DND-41 (cell line): Measurements from ENCODE around the gene TCF7L1.

Experiments used
- ATAC-seq: fragments of 200-7000 bp; cut with Tn5 transposase; 3 replicates; pipeline ENCODE4 v1.9.1; 2021; ENCODE audit warnings: low read depth; ENCODE audit not compliant: insufficient read depth
- DNase-seq: peaks from one replicate; pipeline ENCODE4 v3.0.0-alpha.2; 2020
- H2AFZ ChIP-seq: 2 replicates; pipeline ENCODE4 v1.6.0; 2012; ENCODE audit warnings: low read depth, low read length
- H3K27ac ChIP-seq: 2 replicates; pipeline ENCODE4 v1.5.1; 2012; ENCODE audit warnings: low read length, inconsistent platforms
- H3K27me3 ChIP-seq: fragments of 200-600 bp; sonication (generic); 2 replicates; pipeline ENCODE4 v1.6.0; 2012; ENCODE audit warnings: low read length, mild to moderate bottlenecking, inconsistent platforms; ENCODE audit not compliant: insufficient read depth, poor library complexity
- H3K36me3 ChIP-seq: 2 replicates; pipeline ENCODE4 v1.5.1; 2012; ENCODE audit warnings: low read length, inconsistent platforms; ENCODE audit not compliant: insufficient read depth
- H3K4me1 ChIP-seq: 2 replicates; pipeline ENCODE4 v1.5.1; 2012; ENCODE audit warnings: mild to moderate bottlenecking, low read length; ENCODE audit not compliant: insufficient read depth
- H3K4me2 ChIP-seq: 2 replicates; pipeline ENCODE4 v1.6.0; 2012; ENCODE audit warnings: mild to moderate bottlenecking, moderate library complexity, low read length, inconsistent platforms; ENCODE audit not compliant: insufficient read depth
- H3K4me3 ChIP-seq, 2 experiments: fragments of 200-600 bp in 1 of 2; shearing (Covaris generic) in 1 of 2; 2 replicates each; pipeline ENCODE4 v1.5.1; 2012 to 2016; ENCODE audit warnings: inconsistent platforms in 2 of 2, low read length in 2 of 2, mild to moderate bottlenecking in 2 of 2, low read depth in 1 of 2, moderate library complexity in 1 of 2
- H3K79me2 ChIP-seq: 2 replicates; pipeline ENCODE4 v1.6.0; 2012; ENCODE audit warnings: low read length, inconsistent platforms; ENCODE audit not compliant: insufficient read depth
- H3K9ac ChIP-seq: 2 replicates; pipeline ENCODE4 v1.6.0; 2012; ENCODE audit warnings: low read depth, mild to moderate bottlenecking, inconsistent platforms, low read length, moderate library complexity
- H3K9me3 ChIP-seq: 2 replicates; pipeline ENCODE4 v1.5.1; 2012; ENCODE audit warnings: low read length, moderate library complexity, mild to moderate bottlenecking, inconsistent platforms; ENCODE audit not compliant: insufficient read depth, severe bottlenecking
- H4K20me1 ChIP-seq: 2 replicates; pipeline ENCODE4 v1.6.0; 2012; ENCODE audit warnings: low read length; ENCODE audit not compliant: insufficient read depth
- CTCF ChIP-seq: IDR thresholded peaks from 2 replicates; pipeline ENCODE4 v1.5.1; 2012; ENCODE audit warnings: borderline replicate concordance, low read length, moderate library complexity, mild to moderate bottlenecking; ENCODE audit not compliant: poor library complexity, severe bottlenecking; ENCODE audit errors: extremely low read depth
- EZH2 ChIP-seq: IDR thresholded peaks from 3 replicates; pipeline ENCODE4 v1.6.1; 2012; ENCODE audit warnings: borderline replicate concordance, low read depth, mild to moderate bottlenecking, moderate library complexity, low read length, inconsistent platforms; ENCODE audit not compliant: severe bottlenecking

Gene TCF7L1

DNA sequence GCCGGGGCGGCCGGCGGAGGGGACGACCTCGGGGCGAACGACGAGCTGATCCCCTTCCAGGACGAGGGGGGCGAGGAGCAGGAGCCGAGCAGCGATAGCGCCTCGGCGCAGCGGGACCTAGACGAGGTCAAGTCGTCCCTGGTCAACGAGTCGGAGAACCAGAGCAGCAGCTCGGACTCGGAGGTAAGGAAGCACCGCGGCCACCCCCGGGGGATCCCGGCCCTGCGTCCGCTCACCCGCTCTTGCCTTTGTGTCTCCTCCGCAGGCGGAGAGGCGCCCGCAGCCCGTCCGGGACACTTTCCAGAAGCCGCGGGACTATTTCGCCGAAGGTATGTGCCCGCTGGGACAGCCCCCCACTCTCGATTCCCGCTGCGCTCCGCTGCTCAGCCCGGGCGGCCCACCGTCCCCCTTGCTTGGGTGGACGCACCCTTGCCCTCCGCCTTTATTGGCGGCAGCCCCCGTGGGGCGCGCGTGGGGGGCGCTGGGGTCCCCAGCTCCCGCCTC is 611 bp downstream of the TCF7L1 start:
- Histone ChIP-seq H3K27ac (no peak overlapping the region), H3K9ac (no peak overlapping the region), H4K20me1 (no peaks in the 10 kb centered on the region), H3K4me2 (no peak overlapping the region), H3K36me3 (no peaks in the 10 kb centered on the region), H3K79me2 (no peaks in the 10 kb centered on the region), H3K4me1 (no peaks in the 10 kb centered on the region), H3K9me3 (no peaks in the 10 kb centered on the region), H3K4me3 (no peak overlapping the region), H2AFZ (no peak overlapping the region), H3K27me3 (no peaks in the 10 kb centered on the region)
- ATAC-seq (no peak), DNase-seq (no peak)
- no peak for TF ChIP-seq CTCF
- TF ChIP-seq EZH2 = no peak

DNA sequence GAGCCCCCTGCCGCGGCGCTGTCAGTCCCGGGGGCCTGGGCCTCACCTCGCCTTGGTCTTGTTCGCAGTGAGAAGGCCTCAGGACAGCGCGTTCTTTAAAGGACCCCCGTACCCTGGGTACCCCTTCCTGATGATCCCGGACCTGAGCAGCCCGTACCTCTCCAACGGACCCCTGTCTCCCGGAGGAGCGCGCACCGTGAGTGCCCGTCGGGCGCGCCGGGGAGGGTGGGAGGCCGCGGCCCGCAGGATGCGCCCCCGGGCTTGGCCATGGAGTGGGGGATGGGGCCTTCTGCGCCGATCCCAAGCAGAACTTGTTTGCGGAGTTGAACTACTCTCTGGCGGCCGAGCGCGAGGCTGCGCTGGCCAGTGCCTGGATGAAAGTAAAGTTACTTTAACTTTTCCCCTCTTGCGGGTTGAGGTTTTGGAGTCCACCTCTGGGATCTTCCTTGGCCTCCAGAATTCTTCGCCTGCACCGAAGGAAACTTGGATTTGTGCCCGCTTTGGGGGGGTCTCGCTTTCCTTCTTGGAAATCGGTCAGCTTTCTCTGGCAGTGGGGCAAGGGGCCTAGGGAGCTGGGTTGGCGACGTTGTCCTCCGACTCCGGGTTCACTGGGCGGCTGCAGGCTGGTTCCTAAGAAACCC is 1.2 kb downstream of the TCF7L1 start:
- Histone ChIP-seq H3K4me1 (no peaks in the 10 kb centered on the region), H3K27ac (no peak overlapping the region), H3K4me2 (no peak overlapping the region), H3K4me3 (no peak overlapping the region), H2AFZ (no peak overlapping the region), H3K79me2 (no peaks in the 10 kb centered on the region), H3K36me3 (no peaks in the 10 kb centered on the region), H3K9me3 (no peaks in the 10 kb centered on the region), H3K27me3 (peaks cover 2% of the 10 kb centered on the region), H3K9ac (no peak overlapping the region), H4K20me1 (no peaks in the 10 kb centered on the region)
- ATAC-seq (no peak), DNase-seq (no peak)
- TF ChIP-seq EZH2 = no peak
- no peak for TF ChIP-seq CTCF

DNA sequence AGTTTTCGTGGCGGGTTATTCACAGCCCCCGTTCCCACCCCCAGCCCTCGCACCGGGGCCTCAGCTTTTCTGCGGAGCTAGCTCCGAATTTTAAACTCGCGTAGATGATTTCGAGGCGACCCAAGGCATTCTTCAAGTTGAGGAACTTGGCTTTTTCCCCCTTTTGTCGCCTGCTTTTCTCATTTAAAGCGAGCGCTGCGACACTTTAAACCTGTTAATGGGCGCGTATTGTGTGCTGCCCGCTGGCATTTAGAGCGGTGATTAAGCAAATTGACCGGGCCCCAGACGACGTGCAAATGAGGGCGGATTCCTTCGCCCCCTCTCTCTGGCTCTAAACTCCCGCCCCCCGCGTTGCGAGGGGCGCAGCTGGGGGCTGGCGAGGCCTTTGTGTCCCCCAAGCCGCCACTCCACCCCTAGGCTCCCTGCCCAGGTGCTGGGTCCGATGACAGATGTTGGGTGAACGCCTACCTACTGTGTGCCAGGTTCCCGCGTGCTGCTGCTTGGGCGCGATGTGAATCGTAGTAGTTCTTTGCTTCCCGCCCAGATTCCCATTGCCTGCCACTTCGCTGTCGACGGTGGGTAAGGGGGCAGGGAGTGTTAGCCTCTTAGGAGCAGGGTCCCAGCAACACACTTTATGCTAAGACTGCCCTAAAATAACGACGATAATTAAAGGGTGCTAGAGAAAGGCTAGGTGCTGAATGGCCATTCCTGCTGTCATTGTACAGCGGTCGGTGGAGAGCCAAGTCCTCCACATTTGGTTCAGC is 1.9 kb downstream of the TCF7L1 start:
- no peak for DNase-seq
- Histone ChIP-seq H4K20me1 (no peaks in the 10 kb centered on the region), H3K9ac (no peak overlapping the region), H2AFZ (no peak overlapping the region), H3K27me3 (peaks cover 7% of the 10 kb centered on the region), H3K4me2 (no peak overlapping the region), H3K36me3 (no peaks in the 10 kb centered on the region), H3K79me2 (no peaks in the 10 kb centered on the region), H3K4me1 (no peaks in the 10 kb centered on the region), H3K9me3 (no peaks in the 10 kb centered on the region), H3K4me3 (no peak overlapping the region), H3K27ac (no peak overlapping the region)
- no peak for ATAC-seq
- TF ChIP-seq EZH2 (no peak), CTCF (no peak)

GRCh38 chr2:85135660-85135914 is 2.4 kb downstream of the TCF7L1 start:
- Histone ChIP-seq H3K4me1 (no peaks in the 10 kb centered on the region), H3K9ac (no peak overlapping the region), H3K27me3 (peaks cover 7% of the 10 kb centered on the region), H2AFZ (no peak overlapping the region), H3K4me3 (no peak overlapping the region), H3K9me3 (no peaks in the 10 kb centered on the region), H4K20me1 (no peaks in the 10 kb centered on the region), H3K4me2 (no peak overlapping the region), H3K79me2 (no peaks in the 10 kb centered on the region), H3K27ac (no peak overlapping the region), H3K36me3 (no peaks in the 10 kb centered on the region)
- DNase-seq (no peak), ATAC-seq (no peak)
- TF ChIP-seq EZH2 (no peak), CTCF (no peak)
